GM12873 (cell line): Measurements from ENCODE around the gene GNAT1.

Experiments
- TF ChIP-seq, protein P1 (sequence below): IDR thresholded peaks from 2 replicates; pipeline ENCODE4 v1.5.1; 2012; ENCODE audit warnings: low read depth, mild to moderate bottlenecking, moderate library complexity, low read length, control low read depth; ENCODE audit not compliant: insufficient read depth; ENCODE audit errors: missing control alignments

The GNAT1 gene

DNA sequence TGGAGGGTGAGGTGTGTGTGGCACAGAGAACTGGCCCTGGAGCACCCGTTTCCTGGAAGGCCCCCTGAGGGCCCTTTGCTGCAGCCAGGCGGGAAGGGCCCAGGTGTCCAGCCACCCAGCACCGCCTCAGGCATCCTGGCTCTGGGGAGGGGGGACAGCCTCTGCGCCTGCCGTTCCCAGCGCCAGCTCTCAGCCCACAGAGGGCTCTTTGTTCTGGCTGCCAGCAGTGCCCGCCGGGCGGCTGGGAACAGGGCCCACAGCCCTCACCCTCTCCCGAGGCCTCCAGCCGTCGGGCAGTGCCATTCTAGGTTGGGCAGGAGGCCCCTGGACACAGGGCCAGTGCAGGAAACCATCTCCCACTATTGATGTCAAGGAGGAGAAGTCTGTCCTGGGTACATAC is 22.0 kb downstream of the GNAT1 start:
- TF ChIP-seq, protein P1, sequence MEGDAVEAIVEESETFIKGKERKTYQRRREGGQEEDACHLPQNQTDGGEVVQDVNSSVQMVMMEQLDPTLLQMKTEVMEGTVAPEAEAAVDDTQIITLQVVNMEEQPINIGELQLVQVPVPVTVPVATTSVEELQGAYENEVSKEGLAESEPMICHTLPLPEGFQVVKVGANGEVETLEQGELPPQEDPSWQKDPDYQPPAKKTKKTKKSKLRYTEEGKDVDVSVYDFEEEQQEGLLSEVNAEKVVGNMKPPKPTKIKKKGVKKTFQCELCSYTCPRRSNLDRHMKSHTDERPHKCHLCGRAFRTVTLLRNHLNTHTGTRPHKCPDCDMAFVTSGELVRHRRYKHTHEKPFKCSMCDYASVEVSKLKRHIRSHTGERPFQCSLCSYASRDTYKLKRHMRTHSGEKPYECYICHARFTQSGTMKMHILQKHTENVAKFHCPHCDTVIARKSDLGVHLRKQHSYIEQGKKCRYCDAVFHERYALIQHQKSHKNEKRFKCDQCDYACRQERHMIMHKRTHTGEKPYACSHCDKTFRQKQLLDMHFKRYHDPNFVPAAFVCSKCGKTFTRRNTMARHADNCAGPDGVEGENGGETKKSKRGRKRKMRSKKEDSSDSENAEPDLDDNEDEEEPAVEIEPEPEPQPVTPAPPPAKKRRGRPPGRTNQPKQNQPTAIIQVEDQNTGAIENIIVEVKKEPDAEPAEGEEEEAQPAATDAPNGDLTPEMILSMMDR, result no peak

GRCh38 chr3:50214824-50215223 is 23.4 kb downstream of the GNAT1 start:
- TF ChIP-seq, protein P1, result no peak

DNA sequence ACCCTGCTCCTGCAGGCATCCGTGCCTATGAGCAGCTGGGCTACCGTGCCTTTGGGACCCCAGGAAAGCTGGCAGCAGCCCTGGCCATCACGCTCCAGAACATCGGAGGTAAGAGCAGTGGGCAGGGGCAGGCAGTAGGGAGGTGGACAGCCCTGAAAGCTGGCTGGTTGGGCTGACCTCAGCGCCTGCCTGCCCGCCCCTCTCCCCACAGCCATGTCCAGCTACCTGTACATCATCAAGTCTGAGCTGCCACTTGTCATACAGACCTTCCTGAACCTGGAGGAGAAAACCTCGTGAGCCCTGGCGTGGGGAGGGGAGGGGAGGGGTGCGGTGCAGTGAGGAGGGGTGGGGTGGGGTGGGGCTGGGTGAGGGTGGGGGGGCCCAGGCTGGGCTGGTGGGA is 24.1 kb downstream of the GNAT1 start:
- TF ChIP-seq, protein P1, result no peak

- TF ChIP-seq, protein P1, result no peak
These were observed 26.3 kb downstream of the GNAT1 start for GRCh38 chr3:50217681-50218080.

DNA sequence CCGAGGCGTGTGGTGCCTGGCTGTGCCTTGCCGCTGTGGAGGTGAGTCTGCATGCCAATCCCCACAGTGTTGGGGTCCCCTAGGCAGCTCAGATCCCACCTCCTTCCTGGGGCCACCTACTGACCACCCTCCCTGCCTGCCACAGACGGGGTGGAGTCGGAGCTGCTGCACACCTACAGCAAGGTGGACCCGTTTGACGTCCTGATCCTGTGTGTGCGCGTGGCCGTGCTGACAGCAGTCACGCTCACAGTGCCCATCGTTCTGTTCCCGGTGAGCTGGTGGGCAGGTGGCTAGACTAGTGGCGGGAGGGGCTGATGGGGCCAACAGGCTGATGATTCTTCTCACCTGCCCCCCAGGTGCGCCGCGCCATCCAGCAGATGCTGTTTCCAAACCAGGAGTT is 27.0 kb downstream of the GNAT1 start:
- TF ChIP-seq, protein P1, result no peak

- TF ChIP-seq, protein P1, result no peak
These were observed 27.9 kb downstream of the GNAT1 start for GRCh38 chr3:50219285-50219684.

GRCh38 chr3:50220109-50220508 is 28.7 kb downstream of the GNAT1 start:
- TF ChIP-seq, protein P1, result no peak

- TF ChIP-seq, protein P1, result no peak
These were observed 29.6 kb downstream of the GNAT1 start for GRCh38 chr3:50221051-50221410.
